Measurements from ENCODE around the gene SPATA3. TPM values are rescaled to one million over a fixed set of nuclear protein-coding genes. Genes with fewer than 3 reads are reported as not detected.

Gene SPATA3
- total RNA-seq, 4 donors from 2014 or later = not detected

DNA sequence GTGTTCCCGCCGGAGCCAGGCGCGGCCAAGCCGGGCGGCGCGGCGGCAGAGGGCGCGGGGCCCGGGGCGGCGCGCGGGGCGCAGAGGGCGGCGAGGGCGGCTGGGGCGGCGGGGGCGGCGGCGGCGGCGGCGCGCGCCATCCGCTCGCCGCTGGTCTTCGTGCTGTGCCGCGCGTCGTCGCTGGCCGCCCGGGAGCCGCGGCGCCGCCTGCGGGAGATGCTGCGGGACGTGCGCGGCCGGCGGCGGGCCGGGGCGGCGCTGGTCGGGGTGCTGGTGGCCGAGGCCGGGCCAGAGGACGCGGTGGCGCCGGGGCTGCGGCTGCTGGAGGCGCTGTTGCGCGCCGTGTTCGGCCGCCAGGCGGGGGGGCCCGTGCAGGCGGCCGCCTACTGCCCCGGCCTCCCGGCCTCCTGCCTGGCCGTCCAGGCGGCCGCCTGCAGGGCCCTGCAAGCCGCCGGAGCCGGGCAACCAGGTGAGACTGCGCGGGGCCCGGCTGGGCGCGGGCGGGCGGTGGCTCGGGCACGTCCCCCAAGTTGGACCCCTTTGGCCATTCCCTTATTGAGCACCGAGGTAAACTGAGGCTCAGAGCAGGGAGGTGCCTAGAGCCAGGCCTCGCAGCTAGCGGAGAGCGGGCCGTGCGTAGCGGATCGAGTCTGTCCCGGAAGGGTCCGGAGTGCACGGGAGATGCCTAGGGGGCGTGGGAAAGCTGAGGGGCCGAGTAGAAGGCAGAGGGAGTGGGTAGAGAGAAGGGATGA is 42.0 kb downstream of the SPATA3 start:
- no peak for TF ChIP-seq POLR2AphosphoS5 (IDR thresholded peaks at IDR 0.05)
- TF ChIP-seq, protein P1, sequence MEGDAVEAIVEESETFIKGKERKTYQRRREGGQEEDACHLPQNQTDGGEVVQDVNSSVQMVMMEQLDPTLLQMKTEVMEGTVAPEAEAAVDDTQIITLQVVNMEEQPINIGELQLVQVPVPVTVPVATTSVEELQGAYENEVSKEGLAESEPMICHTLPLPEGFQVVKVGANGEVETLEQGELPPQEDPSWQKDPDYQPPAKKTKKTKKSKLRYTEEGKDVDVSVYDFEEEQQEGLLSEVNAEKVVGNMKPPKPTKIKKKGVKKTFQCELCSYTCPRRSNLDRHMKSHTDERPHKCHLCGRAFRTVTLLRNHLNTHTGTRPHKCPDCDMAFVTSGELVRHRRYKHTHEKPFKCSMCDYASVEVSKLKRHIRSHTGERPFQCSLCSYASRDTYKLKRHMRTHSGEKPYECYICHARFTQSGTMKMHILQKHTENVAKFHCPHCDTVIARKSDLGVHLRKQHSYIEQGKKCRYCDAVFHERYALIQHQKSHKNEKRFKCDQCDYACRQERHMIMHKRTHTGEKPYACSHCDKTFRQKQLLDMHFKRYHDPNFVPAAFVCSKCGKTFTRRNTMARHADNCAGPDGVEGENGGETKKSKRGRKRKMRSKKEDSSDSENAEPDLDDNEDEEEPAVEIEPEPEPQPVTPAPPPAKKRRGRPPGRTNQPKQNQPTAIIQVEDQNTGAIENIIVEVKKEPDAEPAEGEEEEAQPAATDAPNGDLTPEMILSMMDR (IDR thresholded peaks at IDR 0.05) = no peak
- no peak for TF ChIP-seq EP300 (IDR thresholded peaks at IDR 0.05; ENCODE audit: low read depth)
- TF ChIP-seq POLR2A (IDR thresholded peaks at IDR 0.05) = no peak
- intact Hi-C loops (cut with DNase I; ENCODE audit: low total_unique reads) (no loop called here), in situ Hi-C loops (cut with MboI; ENCODE audit: low pct_ligation_motif_present in 1 of 4, low pct_unique_long_range_greater_than_20kb in 1 of 4, low sequenced_read_pairs in 3 of 4) (no loop called here)
- 2% methylated on average over 56 of the region's 104 CpGs; no CpG with 5 or more reads in 1 of the 2 donors for WGBS, 2 donors (ENCODE audit: low coverage in 1 of 2)
- Histone ChIP-seq H3K27me3 (peaks cover 49% of the 10 kb centered on the region), H3K36me3 (no peaks in the 10 kb centered on the region), H3K4me3 (peak overlapping the region; percentile 18 to 64 (median 54)), H3K4me1 (peaks cover 0 to 48% (median 15%) of the 10 kb centered on the region in 4 donors), H3K9me3 (no peaks in the 10 kb centered on the region), H3K27ac (peak overlapping the region in 3 of 4 donors; percentile 60 to 67 (median 62))
- DNase-seq = peak; percentile 44

DNA sequence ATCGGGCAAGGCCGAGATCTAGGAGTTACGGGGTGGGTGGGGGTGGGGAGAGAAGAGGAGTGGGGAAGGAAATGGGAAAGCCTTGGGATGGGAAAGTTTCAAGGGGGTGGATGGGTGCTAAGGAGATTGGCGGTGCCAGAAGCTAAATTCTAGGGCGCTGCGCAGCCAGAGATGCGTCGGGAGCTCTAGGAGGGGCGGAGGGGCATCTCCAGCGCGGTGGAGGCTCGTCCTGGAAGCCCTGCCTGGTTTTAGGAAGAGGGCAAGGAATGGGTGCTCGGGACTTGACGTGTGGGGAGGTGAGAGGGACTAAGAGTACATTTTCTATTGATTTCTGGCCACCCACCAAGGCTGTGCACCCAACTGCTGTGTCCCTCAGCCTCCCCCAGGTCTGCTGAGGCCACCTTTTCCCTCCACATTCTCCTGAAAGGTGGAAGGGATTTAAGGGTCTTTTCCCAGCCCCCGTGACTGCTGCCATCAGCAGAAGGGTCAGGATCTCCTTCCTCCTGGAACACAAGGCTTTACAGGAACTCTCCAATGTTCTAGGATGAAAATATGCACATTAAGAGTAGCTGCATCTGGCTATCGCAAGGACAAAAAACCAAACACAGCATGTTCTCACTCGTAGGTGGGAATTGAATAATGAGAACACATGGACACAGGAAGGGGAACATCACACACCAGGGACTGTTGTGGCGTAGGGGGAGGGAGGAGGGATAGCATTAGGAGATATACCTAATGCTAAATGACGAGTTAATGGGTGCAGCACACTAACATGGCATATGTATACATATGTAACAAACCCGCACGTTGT is 42.8 kb downstream of the SPATA3 start:
- Histone ChIP-seq H3K9me3 (no peaks in the 10 kb centered on the region), H3K27ac (peak overlapping the region in 3 of 4 donors; percentile 60 to 67 (median 62)), H3K36me3 (no peaks in the 10 kb centered on the region), H3K4me1 (peaks cover 0 to 40% (median 10%) of the 10 kb centered on the region in 4 donors), H3K27me3 (peaks cover 49% of the 10 kb centered on the region), H3K4me3 (peak overlapping the region in 3 of 4 donors; percentile 52 to 64 (median 55))
- WGBS, 2 donors (ENCODE audit: low coverage in 1 of 2) = 51 to 63% methylated on average over 6 to 21 of the region's 21 CpGs
- intact Hi-C loops (cut with DNase I; ENCODE audit: low total_unique reads) (no loop called here), in situ Hi-C loops (cut with MboI; ENCODE audit: low pct_ligation_motif_present in 1 of 4, low pct_unique_long_range_greater_than_20kb in 1 of 4, low sequenced_read_pairs in 3 of 4) (no loop called here)
- DNase-seq = no peak
- TF ChIP-seq, protein P1 (IDR thresholded peaks at IDR 0.05) = no peak
- TF ChIP-seq POLR2A (IDR thresholded peaks at IDR 0.05) (no peak), EP300 (IDR thresholded peaks at IDR 0.05; ENCODE audit: low read depth) (no peak), POLR2AphosphoS5 (IDR thresholded peaks at IDR 0.05) (no peak)

DNA sequence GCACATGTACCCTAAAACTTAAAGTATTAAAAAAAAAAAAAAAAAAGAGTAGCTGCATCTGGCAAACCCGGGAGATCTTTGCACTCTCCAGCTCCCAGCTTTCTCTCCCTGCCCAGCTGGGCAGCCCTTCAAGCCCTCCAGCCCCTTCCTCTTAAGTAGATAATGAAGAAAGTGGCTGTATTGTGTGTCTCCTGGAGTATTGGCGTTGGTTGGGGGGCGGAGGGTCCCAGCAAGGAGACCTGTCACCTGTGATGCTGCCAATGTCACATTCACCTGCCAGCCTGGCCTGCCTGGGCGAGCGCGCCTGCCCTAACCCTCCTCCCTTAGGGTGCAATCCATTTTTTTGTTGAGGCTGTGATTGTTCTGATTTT is 43.4 kb downstream of the SPATA3 start:
- in situ Hi-C loops (cut with MboI; ENCODE audit: low pct_ligation_motif_present in 1 of 4, low pct_unique_long_range_greater_than_20kb in 1 of 4, low sequenced_read_pairs in 3 of 4) (no loop called here), intact Hi-C loops (cut with DNase I; ENCODE audit: low total_unique reads) (no loop called here)
- no peak overlapping the region for H3K4me3 ChIP-seq
- no peak for TF ChIP-seq POLR2A (IDR thresholded peaks at IDR 0.05)
- no peak for TF ChIP-seq POLR2AphosphoS5 (IDR thresholded peaks at IDR 0.05)
- TF ChIP-seq, protein P1 (IDR thresholded peaks at IDR 0.05) = no peak
- TF ChIP-seq EP300 (IDR thresholded peaks at IDR 0.05; ENCODE audit: low read depth) = no peak
- no peak for DNase-seq
- H3K27ac ChIP-seq = peak overlapping the region in 1 of 4 donors; percentile 3
- no peaks in the 10 kb centered on the region for H3K9me3 ChIP-seq
- H3K36me3 ChIP-seq = no peaks in the 10 kb centered on the region
- peaks cover 0 to 34% (median 7%) of the 10 kb centered on the region in 4 donors for H3K4me1 ChIP-seq
- WGBS, 2 donors (ENCODE audit: low coverage in 1 of 2) = 90 to 91% methylated on average over 5 to 6 of the region's 6 CpGs
- peaks cover 49% of the 10 kb centered on the region for H3K27me3 ChIP-seq

DNA sequence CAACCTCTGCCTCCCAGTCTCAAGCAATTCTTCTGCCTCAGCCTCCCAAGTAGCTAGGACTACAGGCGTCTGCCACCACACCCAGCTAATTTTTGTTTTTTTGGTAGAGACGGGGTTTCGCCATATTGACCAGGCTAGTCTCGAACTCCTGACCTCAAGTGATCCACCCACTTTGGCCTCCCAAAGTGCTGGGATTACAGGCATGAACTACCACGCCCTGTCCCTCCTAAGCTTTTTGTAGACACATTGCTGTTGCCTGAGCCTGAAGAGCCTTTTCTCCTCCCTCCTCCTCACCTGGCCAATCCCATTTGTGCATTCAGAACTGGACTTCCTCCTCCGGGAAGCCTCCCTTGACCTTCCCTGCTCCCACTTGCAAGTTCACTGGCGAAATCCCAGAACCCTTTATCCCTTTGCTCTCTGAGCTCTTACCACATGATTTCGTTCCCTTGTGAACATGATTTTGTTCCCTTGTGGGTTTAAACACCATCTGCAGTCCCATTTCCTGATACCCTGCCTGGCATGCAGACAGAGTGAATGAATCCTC is 44.0 kb downstream of the SPATA3 start:
- Histone ChIP-seq H3K36me3 (no peaks in the 10 kb centered on the region), H3K4me1 (peaks cover 0 to 28% (median 6%) of the 10 kb centered on the region in 4 donors), H3K27me3 (peaks cover 49% of the 10 kb centered on the region), H3K4me3 (no peak overlapping the region), H3K27ac (peak overlapping the region in 2 of 4 donors; percentile 3 to 12), H3K9me3 (no peaks in the 10 kb centered on the region)
- in situ Hi-C loops (cut with MboI; ENCODE audit: low pct_ligation_motif_present in 1 of 4, low pct_unique_long_range_greater_than_20kb in 1 of 4, low sequenced_read_pairs in 3 of 4) = no loop called here
- 61 to 78% methylated on average over 6 to 8 of the region's 8 CpGs for WGBS, 2 donors (ENCODE audit: low coverage in 1 of 2)
- TF ChIP-seq EP300 (IDR thresholded peaks at IDR 0.05; ENCODE audit: low read depth) (no peak), POLR2A (IDR thresholded peaks at IDR 0.05) (no peak), POLR2AphosphoS5 (IDR thresholded peaks at IDR 0.05) (no peak)
- TF ChIP-seq, protein P1 (IDR thresholded peaks at IDR 0.05) = no peak
- intact Hi-C loops (cut with DNase I; ENCODE audit: low total_unique reads) = no loop called here
- DNase-seq = no peak
